ENCODE results near the gene STXBP3. TPM values are rescaled to one million over a fixed set of nuclear protein-coding genes. Genes with fewer than 3 reads are reported as not detected.
A peak's percentile ranks its signal among the peaks of the same experiment; 100 is the strongest.

STXBP3 gene
- total RNA-seq, 1 donor = 68.4 TPM

DNA sequence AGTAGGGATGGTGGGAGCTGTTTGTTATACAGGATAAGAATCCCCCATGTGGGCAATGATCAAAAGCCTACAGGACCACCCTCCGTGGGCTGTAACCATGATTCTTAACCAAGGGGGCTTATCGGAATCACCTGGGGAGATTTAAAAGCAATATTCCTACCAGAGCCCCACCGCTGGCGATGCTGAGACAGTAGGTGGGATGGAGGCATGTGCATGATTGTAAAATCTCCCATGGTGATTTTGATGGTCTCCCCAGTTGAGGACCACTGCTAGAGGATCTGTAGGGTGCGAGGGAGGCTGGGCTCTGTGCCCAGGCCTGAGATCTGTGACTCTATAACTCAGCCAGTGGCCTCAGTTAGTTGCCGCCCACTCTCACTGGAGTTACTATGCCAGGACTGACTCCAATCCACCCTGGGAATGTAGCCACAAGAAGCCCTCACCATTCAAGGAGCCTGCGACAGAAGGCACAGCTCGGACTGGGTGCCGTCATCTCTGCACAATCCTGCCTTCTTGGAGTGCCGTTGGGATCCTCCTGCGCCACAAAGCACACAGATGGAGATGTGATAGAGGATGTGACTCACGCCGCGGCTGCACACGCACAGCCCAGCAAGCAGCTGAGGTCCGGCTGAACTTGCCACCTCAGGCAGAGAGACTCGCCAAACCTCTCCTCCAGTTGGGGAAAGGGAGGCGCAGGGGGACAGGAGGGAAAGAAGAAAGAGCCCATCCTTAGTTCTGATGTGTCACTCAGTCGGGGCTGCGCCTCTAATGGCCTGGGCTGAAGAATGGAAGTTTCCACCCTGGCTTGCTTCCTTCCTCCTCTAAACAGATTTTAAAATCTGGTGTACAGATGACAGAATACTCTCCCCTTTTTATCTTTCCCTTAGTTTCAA is 83.9 kb downstream of the STXBP3 start:
- Histone ChIP-seq H4K20me1 (ENCODE audit: insufficient read depth, low read length) (no peaks in the 10 kb centered on the region), H3K9me3 (ENCODE audit: low read depth, low read length) (no peaks in the 10 kb centered on the region), H3K27ac (ENCODE audit: low read depth, low read length) (peak overlapping the region; percentile 97), H3K27me3 (ENCODE audit: insufficient read depth, low read length) (no peaks in the 10 kb centered on the region), H3K4me3 (ENCODE audit: insufficient read depth, low read length) (peak overlapping the region; percentile 53), H3K4me2 (ENCODE audit: insufficient read depth, low read length) (peak overlapping the region; percentile 70), H3K36me3 (ENCODE audit: insufficient read depth, low read length) (no peaks in the 10 kb centered on the region), H3K79me2 (ENCODE audit: insufficient read depth, low read length) (no peaks in the 10 kb centered on the region), H3K4me1 (ENCODE audit: insufficient read depth, low read length) (peaks cover 42% of the 10 kb centered on the region), H2AFZ (ENCODE audit: low read length) (peak overlapping the region; percentile 83)
- TF ChIP-seq, protein P1, sequence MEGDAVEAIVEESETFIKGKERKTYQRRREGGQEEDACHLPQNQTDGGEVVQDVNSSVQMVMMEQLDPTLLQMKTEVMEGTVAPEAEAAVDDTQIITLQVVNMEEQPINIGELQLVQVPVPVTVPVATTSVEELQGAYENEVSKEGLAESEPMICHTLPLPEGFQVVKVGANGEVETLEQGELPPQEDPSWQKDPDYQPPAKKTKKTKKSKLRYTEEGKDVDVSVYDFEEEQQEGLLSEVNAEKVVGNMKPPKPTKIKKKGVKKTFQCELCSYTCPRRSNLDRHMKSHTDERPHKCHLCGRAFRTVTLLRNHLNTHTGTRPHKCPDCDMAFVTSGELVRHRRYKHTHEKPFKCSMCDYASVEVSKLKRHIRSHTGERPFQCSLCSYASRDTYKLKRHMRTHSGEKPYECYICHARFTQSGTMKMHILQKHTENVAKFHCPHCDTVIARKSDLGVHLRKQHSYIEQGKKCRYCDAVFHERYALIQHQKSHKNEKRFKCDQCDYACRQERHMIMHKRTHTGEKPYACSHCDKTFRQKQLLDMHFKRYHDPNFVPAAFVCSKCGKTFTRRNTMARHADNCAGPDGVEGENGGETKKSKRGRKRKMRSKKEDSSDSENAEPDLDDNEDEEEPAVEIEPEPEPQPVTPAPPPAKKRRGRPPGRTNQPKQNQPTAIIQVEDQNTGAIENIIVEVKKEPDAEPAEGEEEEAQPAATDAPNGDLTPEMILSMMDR (IDR thresholded peaks at IDR 0.05; ENCODE audit: extremely low read depth, low read depth, low read length) = no peak
- peak; percentile 78 for DNase-seq (ENCODE audit: insufficient read length, low spot score, missing footprints)

DNA sequence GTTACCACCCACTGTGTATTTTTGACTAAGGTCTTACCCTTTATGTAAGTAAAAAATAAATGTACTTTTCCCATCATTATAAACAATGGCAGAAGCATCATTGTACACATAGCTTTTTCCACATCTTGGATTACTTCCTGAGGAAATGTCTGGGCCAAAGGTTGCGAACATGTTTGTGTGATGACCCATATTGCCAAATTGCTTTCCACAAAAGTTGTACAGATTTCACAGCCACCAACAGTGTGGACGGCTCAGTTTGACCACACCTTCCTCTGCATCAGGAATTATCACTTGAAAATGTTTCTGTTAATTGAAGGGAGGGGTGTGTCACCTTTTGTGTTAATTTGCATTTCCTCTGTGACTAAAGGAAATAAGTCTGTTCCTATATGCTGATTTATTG is 84.8 kb downstream of the STXBP3 start:
- peaks cover 42% of the 10 kb centered on the region for H3K4me1 ChIP-seq (ENCODE audit: insufficient read depth, low read length)
- H3K36me3 ChIP-seq (ENCODE audit: insufficient read depth, low read length) = no peaks in the 10 kb centered on the region
- no peak overlapping the region for H3K4me3 ChIP-seq (ENCODE audit: insufficient read depth, low read length)
- TF ChIP-seq, protein P1 (IDR thresholded peaks at IDR 0.05; ENCODE audit: extremely low read depth, low read depth, low read length) = no peak
- H3K27me3 ChIP-seq (ENCODE audit: insufficient read depth, low read length) = no peaks in the 10 kb centered on the region
- peak overlapping the region; percentile 83 for H2AFZ ChIP-seq (ENCODE audit: low read length)
- H4K20me1 ChIP-seq (ENCODE audit: insufficient read depth, low read length) = no peaks in the 10 kb centered on the region
- H3K27ac ChIP-seq (ENCODE audit: low read depth, low read length) = peak overlapping the region; percentile 97
- H3K9me3 ChIP-seq (ENCODE audit: low read depth, low read length) = no peaks in the 10 kb centered on the region
- DNase-seq (ENCODE audit: insufficient read length, low spot score, missing footprints) = peak; percentile 85
- peak overlapping the region; percentile 70 for H3K4me2 ChIP-seq (ENCODE audit: insufficient read depth, low read length)
- H3K79me2 ChIP-seq (ENCODE audit: insufficient read depth, low read length) = no peaks in the 10 kb centered on the region

DNA sequence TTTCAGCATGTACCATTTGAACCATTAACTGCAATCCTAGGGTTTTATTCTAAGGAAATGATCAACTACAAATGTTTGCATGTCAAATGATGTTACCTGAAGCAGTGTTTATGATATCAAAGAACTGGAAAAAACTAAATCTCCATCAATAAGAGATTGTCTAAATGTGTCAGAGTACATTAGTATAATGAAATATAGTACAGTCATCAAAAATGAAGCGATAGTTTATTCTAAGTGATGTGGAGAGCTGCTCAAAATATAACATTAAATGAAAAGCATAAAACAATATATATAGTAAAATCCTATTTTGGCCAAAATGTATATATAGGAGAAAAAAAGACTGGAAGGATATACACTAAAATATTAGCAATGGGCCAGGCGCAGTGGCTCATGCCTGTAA is 86.5 kb downstream of the STXBP3 start:
- Histone ChIP-seq H2AFZ (ENCODE audit: low read length) (no peak overlapping the region), H4K20me1 (ENCODE audit: insufficient read depth, low read length) (no peaks in the 10 kb centered on the region), H3K79me2 (ENCODE audit: insufficient read depth, low read length) (no peaks in the 10 kb centered on the region), H3K27ac (ENCODE audit: low read depth, low read length) (no peak overlapping the region), H3K4me2 (ENCODE audit: insufficient read depth, low read length) (no peak overlapping the region), H3K27me3 (ENCODE audit: insufficient read depth, low read length) (no peaks in the 10 kb centered on the region), H3K4me1 (ENCODE audit: insufficient read depth, low read length) (peaks cover 40% of the 10 kb centered on the region), H3K36me3 (ENCODE audit: insufficient read depth, low read length) (no peaks in the 10 kb centered on the region), H3K9me3 (ENCODE audit: low read depth, low read length) (no peaks in the 10 kb centered on the region), H3K4me3 (ENCODE audit: insufficient read depth, low read length) (no peak overlapping the region)
- no peak for DNase-seq (ENCODE audit: insufficient read length, low spot score, missing footprints)
- TF ChIP-seq, protein P1 (IDR thresholded peaks at IDR 0.05; ENCODE audit: extremely low read depth, low read depth, low read length) = no peak

DNA sequence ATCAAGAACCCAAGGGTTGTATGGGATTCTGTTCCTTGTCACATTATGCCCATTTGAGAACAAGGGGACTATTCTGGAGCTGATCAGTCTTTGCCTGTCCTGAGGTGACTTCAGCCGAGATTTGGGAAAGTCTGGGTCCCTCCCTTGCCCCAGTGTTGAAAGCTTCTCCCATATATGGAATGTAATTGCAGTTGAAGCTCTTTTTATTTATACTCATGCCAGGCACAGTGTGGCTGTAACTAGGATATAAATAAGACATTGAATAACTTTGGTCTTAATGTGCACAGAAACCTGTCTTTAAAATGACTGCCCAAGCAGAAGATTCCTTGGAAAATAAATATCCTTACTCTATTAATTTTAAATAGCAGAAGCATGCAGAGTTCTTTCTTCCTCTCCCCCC is 95.2 kb downstream of the STXBP3 start:
- H3K27me3 ChIP-seq (ENCODE audit: insufficient read depth, low read length) = peaks cover 4% of the 10 kb centered on the region
- peak; percentile 62 for DNase-seq (ENCODE audit: insufficient read length, low spot score, missing footprints)
- TF ChIP-seq, protein P1 (IDR thresholded peaks at IDR 0.05; ENCODE audit: extremely low read depth, low read depth, low read length) = no peak
- no peaks in the 10 kb centered on the region for H3K36me3 ChIP-seq (ENCODE audit: insufficient read depth, low read length)
- no peak overlapping the region for H3K4me3 ChIP-seq (ENCODE audit: insufficient read depth, low read length)
- H4K20me1 ChIP-seq (ENCODE audit: insufficient read depth, low read length) = no peaks in the 10 kb centered on the region
- H3K9me3 ChIP-seq (ENCODE audit: low read depth, low read length) = no peaks in the 10 kb centered on the region
- no peaks in the 10 kb centered on the region for H3K79me2 ChIP-seq (ENCODE audit: insufficient read depth, low read length)
- H3K27ac ChIP-seq (ENCODE audit: low read depth, low read length) = no peak overlapping the region
- H3K4me2 ChIP-seq (ENCODE audit: insufficient read depth, low read length) = no peak overlapping the region
- H3K4me1 ChIP-seq (ENCODE audit: insufficient read depth, low read length) = no peaks in the 10 kb centered on the region
- H2AFZ ChIP-seq (ENCODE audit: low read length) = peak overlapping the region; percentile 41
